ENCODE measurements around the gene ATF4.
A peak's percentile ranks its signal among the peaks of the same experiment; 100 is the strongest.

Gene ATF4

GRCh38 chr22:39530692-39531331 is 10.4 kb downstream of the ATF4 start:
- no peaks in the 10 kb centered on the region for H3K27me3 ChIP-seq (ENCODE audit: insufficient read depth, poor library complexity, severe bottlenecking)
- H3K4me3 ChIP-seq (replicated peaks; ENCODE audit: insufficient read depth, low read length): peak overlapping the region; percentile 62
- peak; percentile 73 to 85 for DNase-seq (ENCODE audit: low read depth in 1 of 2, low spot score in 1 of 2)
- peak overlapping the region; percentile 93 for H3K27ac ChIP-seq (replicated peaks)
- TF ChIP-seq POLR2AphosphoS5 (IDR thresholded peaks at IDR 0.05; ENCODE audit: low read depth) (no peak), REST (IDR thresholded peaks at IDR 0.05; ENCODE audit: insufficient replicate concordance, low read depth) (no peak), SPI1 (IDR thresholded peaks at IDR 0.05; ENCODE audit: borderline replicate concordance, low read depth) (no peak), GABPA (IDR thresholded peaks at IDR 0.05; ENCODE audit: low read depth) (no peak), CTCF (IDR thresholded peaks at IDR 0.05; ENCODE audit: insufficient read depth, low read length) (no peak)

- peak within 1 kb of the TSS; percentile 62 for H3K4me3 ChIP-seq (replicated peaks; ENCODE audit: insufficient read depth, low read length)
- H3K27ac ChIP-seq (replicated peaks): peak within 1 kb of the TSS; percentile 93
- DNase-seq (ENCODE audit: low read depth in 1 of 2, low spot score in 1 of 2): peak; percentile 100
- H3K27me3 ChIP-seq (ENCODE audit: insufficient read depth, poor library complexity, severe bottlenecking): no peaks in the 10 kb centered on the region
- TF ChIP-seq POLR2AphosphoS5 (IDR thresholded peaks at IDR 0.05; ENCODE audit: low read depth) (peak; percentile 82), GABPA (IDR thresholded peaks at IDR 0.05; ENCODE audit: low read depth) (peak; percentile 93), REST (IDR thresholded peaks at IDR 0.05; ENCODE audit: insufficient replicate concordance, low read depth) (peak; percentile 20), CTCF (IDR thresholded peaks at IDR 0.05; ENCODE audit: insufficient read depth, low read length) (no peak), SPI1 (IDR thresholded peaks at IDR 0.05; ENCODE audit: borderline replicate concordance, low read depth) (peak; percentile 85; the same call in 1 of the 2 replicates)
Measured at GRCh38 chr22:39532215-39533073, 12.1 kb downstream of the ATF4 start, which contains the start of gene RPS19BP1. TSS of gene RPS19BP1 (minus strand) at chr22:39532748. CDS start at chr22:39532738, 10 bp downstream.

- Histone ChIP-seq H3K27ac (replicated peaks) (no peak overlapping the region), H3K4me3 (replicated peaks; ENCODE audit: insufficient read depth, low read length) (no peak overlapping the region), H3K27me3 (ENCODE audit: insufficient read depth, poor library complexity, severe bottlenecking) (no peaks in the 10 kb centered on the region)
- TF ChIP-seq CTCF (IDR thresholded peaks at IDR 0.05; ENCODE audit: insufficient read depth, low read length) (no peak), REST (IDR thresholded peaks at IDR 0.05; ENCODE audit: insufficient replicate concordance, low read depth) (no peak), SPI1 (IDR thresholded peaks at IDR 0.05; ENCODE audit: borderline replicate concordance, low read depth) (no peak)
- no peak for DNase-seq (ENCODE audit: low read depth in 1 of 2, low spot score in 1 of 2)
Measured at GRCh38 chr22:39534092-39534506, 13.7 kb downstream of the ATF4 start.
